Endothelial cell of umbilical vein (primary cell): ENCODE measurements around the gene COTL1. TPM values are rescaled to one million over a fixed set of nuclear protein-coding genes. Genes with fewer than 3 reads are reported as not detected.

Source experiments
- BruUV-seq: library from RNA; stranded (reverse); fragments of 400-500 nt; replicated peaks from 2 replicates; lab custom pipeline; 2021; lab: Mats Ljungman, UMichigan
- CTCF ChIA-PET: fragments of 300-600, 350-600 bp; sonication (Branson Sonifier 250); formaldehyde crosslinking; loops from one replicate; lab custom pipeline; 2021; ENCODE audit warnings: antibody characterized with exemption, inconsistent platforms; lab: Charles Lee
- POLR2A ChIA-PET: fragments of 300-600, 350-600 bp; sonication (Branson Sonifier 250); formaldehyde crosslinking; loops from one replicate; lab custom pipeline; 2021; ENCODE audit warnings: antibody characterized with exemption, inconsistent platforms; lab: Charles Lee
- DNase-seq: peaks from one replicate; pipeline ENCODE4 v3.0.0-alpha.2; 2011; ENCODE audit warnings: low read depth, low spot score
- FAIRE-seq: peaks from 2 replicates; lab custom pipeline; 2011; peaks lifted over from hg19 to GRCh38; lab: Jason Lieb, UNC
- H2AFZ ChIP-seq: 2 replicates; pipeline ENCODE4 v1.6.0; 2012; ENCODE audit warnings: low read depth, low read length, control low read depth, inconsistent platforms
- H3K27ac ChIP-seq: 2 replicates; pipeline ENCODE4 v1.5.1; 2011; ENCODE audit warnings: low read depth, mild to moderate bottlenecking, control low read depth, low read length, moderate library complexity; ENCODE audit not compliant: insufficient read depth
- H3K27me3 ChIP-seq, 2 experiments: 2 replicates each; pipeline versions ENCODE4 v1.6.0 to v1.6.1; 2011; ENCODE audit warnings: low read length in 2 of 2, mixed read lengths in 1 of 2; ENCODE audit not compliant: control insufficient read depth in 2 of 2, insufficient read depth in 2 of 2
- H3K36me3 ChIP-seq, 2 experiments: 2 replicates in 1 of 2; 3 replicates in 1 of 2; pipeline ENCODE4 v1.5.1; 2011; ENCODE audit warnings: low read length in 2 of 2, mild to moderate bottlenecking in 1 of 2, moderate library complexity in 1 of 2; ENCODE audit not compliant: control insufficient read depth in 2 of 2, insufficient read depth in 2 of 2; ENCODE audit errors: extremely low read depth in 1 of 2
- H3K4me1 ChIP-seq: 3 replicates; pipeline ENCODE4 v1.5.1; 2011; ENCODE audit warnings: mild to moderate bottlenecking, low read length; ENCODE audit not compliant: control insufficient read depth, insufficient read depth; ENCODE audit errors: extremely low read depth
- H3K4me2 ChIP-seq: 2 replicates; pipeline ENCODE4 v1.6.1; 2011; ENCODE audit warnings: low read length, control low read depth, mixed read lengths; ENCODE audit not compliant: insufficient read depth
- H3K4me3 ChIP-seq, 3 experiments: fragments of 200-600 bp in 1 of 3; sonication (generic), shearing (Covaris generic) in 1 of 3; replicated peaks in 1 of 3; 2 replicates each; pipeline ENCODE4 v1.5.1; 2011 to 2016; ENCODE audit warnings: control low read depth in 3 of 3, low read length in 3 of 3, mild to moderate bottlenecking in 2 of 3, inconsistent platforms in 1 of 3, low read depth in 1 of 3, moderate library complexity in 1 of 3; ENCODE audit not compliant: insufficient read depth in 1 of 3
- H3K79me2 ChIP-seq: 2 replicates; pipeline ENCODE4 v1.6.0; 2012; ENCODE audit warnings: low read length, inconsistent platforms; ENCODE audit not compliant: control insufficient read depth, insufficient read depth
- H3K9ac ChIP-seq: replicated peaks from 2 replicates; pipeline ENCODE3; 2011; ENCODE audit warnings: low read length, control low read depth; ENCODE audit not compliant: insufficient read depth; ENCODE audit errors: extremely low read depth
- H3K9me1 ChIP-seq: replicated peaks from 3 replicates; pipeline ENCODE4 v1.6.0; 2011; ENCODE audit warnings: mild to moderate bottlenecking, low read length; ENCODE audit not compliant: control insufficient read depth, insufficient read depth; ENCODE audit errors: extremely low read depth
- H3K9me3 ChIP-seq: replicated peaks from 2 replicates; pipeline ENCODE4 v1.5.1; 2012; ENCODE audit warnings: low read length, inconsistent platforms; ENCODE audit not compliant: control insufficient read depth, insufficient read depth
- H4K20me1 ChIP-seq: replicated peaks from 2 replicates; pipeline ENCODE3; 2011; ENCODE audit warnings: mild to moderate bottlenecking, low read length; ENCODE audit not compliant: control insufficient read depth, insufficient read depth; ENCODE audit errors: extremely low read depth
- EZH2 ChIP-seq: IDR thresholded peaks from 2 replicates; pipeline ENCODE4 v1.6.1; 2012; ENCODE audit warnings: borderline replicate concordance, low read depth, mild to moderate bottlenecking, moderate library complexity, low read length, inconsistent platforms; ENCODE audit not compliant: severe bottlenecking
- FOS ChIP-seq: IDR thresholded peaks from 2 replicates; pipeline ENCODE4 v1.6.1; 2011; ENCODE audit warnings: mild to moderate bottlenecking, low read length, moderate library complexity, borderline replicate concordance; ENCODE audit not compliant: insufficient read depth
- GATA2 ChIP-seq: IDR thresholded peaks from 2 replicates; pipeline ENCODE4 v1.7.0; 2011; ENCODE audit warnings: low read depth, mild to moderate bottlenecking, moderate library complexity, mixed read lengths, low read length; ENCODE audit not compliant: insufficient read length, insufficient read depth
- JUN ChIP-seq: IDR thresholded peaks from 2 replicates; pipeline ENCODE4 v1.6.1; 2011; ENCODE audit warnings: borderline replicate concordance, low read depth; ENCODE audit not compliant: insufficient read length, insufficient read depth
- MYC ChIP-seq: IDR thresholded peaks from one replicate; pipeline ENCODE4 v1.6.1; 2011; ENCODE audit warnings: mild to moderate bottlenecking, low read depth, low read length
- POLR2A ChIP-seq: IDR thresholded peaks from 2 replicates; pipeline ENCODE4 v1.6.1; 2012; ENCODE audit warnings: low read depth, mild to moderate bottlenecking, control low read depth, low read length
- POLR2AphosphoS5 ChIP-seq: IDR thresholded peaks from 2 replicates; pipeline ENCODE4 v1.6.1; 2012; ENCODE audit warnings: low read depth, mild to moderate bottlenecking, control low read depth, low read length, moderate library complexity; ENCODE audit not compliant: insufficient read depth
- dilution Hi-C: fragments of 300-500 bp; cut with MboI; formaldehyde crosslinking; loops from one replicate; pipeline ENCODE4 v1.15.0; 2019; ENCODE audit warnings: low sequenced_read_pairs; ENCODE audit not compliant: extremely low pct_ligation_motif_present
- intact Hi-C: fragments of 100-400 bp; cut with micrococcal nuclease; formaldehyde crosslinking; loops from one replicate; pipeline ENCODE4 v1.10.0; 2022
- polyA plus RNA-seq, 4 experiments: library from polyadenylated mRNA; depleted of rRNA in 3 of 4; stranded (reverse) in 3 of 4; unstranded in 1 of 4; fragments of >200 nt; gene quantifications; 2 replicates each; pipeline versions ENCODE4 v1.2.1 to v1.2.3, GENCODE V29; 2011 to 2012; ENCODE audit warnings: missing spikeins in 1 of 4
- total RNA-seq: library from RNA; stranded (reverse); gene quantifications from 2 replicates; pipeline ENCODE4 v1.2.3, GENCODE V29; 2021
- TF ChIP-seq, protein P1 (sequence below): IDR thresholded peaks from 2 replicates; pipeline ENCODE4 v1.6.1; 2011; ENCODE audit not compliant: insufficient read depth, insufficient read length
- TF ChIP-seq, protein P2 (sequence below), 2 donors: IDR thresholded peaks; 1 replicate in 1 of 2; 2 replicates in 1 of 2; pipeline ENCODE4 v1.5.1; 2011; ENCODE audit warnings: low read length in 2 of 2, mild to moderate bottlenecking in 2 of 2, moderate library complexity in 2 of 2, control low read depth in 1 of 2, inconsistent platforms in 1 of 2, low read depth in 1 of 2; ENCODE audit not compliant: insufficient read depth in 1 of 2; ENCODE audit errors: extremely low read depth in 1 of 2

The COTL1 gene
- total and polyA plus RNA-seq, 2 donors (not counting 3 experiments of a cell fraction or from before 2014, with no cell fraction given): 90.0 to 200 TPM

DNA sequence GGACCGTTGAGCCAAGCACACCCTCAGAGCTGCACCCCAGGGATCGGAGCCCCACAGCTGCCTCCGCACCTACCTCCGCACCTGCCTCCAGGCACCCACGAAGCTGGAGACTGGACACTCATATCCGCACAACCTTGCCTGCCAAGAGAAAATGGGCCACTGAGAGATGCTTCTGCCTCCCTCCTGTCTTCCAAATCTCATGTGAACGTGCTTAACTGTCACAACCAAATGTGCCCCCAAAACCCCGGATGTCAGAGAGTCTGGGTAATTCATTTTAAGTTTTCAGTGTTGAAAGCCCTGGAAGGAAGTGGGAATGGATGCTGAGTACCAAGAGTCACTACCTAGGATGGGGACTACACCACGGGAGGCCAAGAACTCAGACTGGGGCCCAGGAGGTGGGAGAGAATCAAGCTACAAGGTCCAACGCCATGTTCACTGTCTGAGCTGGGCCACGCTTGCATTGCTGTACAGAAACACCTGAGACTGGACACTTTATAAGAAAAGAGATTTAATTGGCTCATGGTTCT is 63.9 kb downstream of the COTL1 start:
- no peaks in the 10 kb centered on the region for H4K20me1 ChIP-seq
- ChIA-PET POLR2A (no interaction called here), CTCF (interaction anchor here (0.9 to 1.1 kb wide), 3 partner anchors 11 to 65 kb away, joined by 3 to 4 read pairs (median 3); no protein-coding TSS in a partner anchor)
- no peaks in the 10 kb centered on the region for H3K36me3 ChIP-seq
- no peak overlapping the region for H3K27ac ChIP-seq
- dilution Hi-C loops (no loop called here), intact Hi-C loops (no loop called here)
- no peak for TF ChIP-seq EZH2
- TF ChIP-seq MYC: no peak
- TF ChIP-seq FOS: no peak
- TF ChIP-seq, protein P1, sequence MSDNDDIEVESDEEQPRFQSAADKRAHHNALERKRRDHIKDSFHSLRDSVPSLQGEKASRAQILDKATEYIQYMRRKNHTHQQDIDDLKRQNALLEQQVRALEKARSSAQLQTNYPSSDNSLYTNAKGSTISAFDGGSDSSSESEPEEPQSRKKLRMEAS: no peak
- no peak for TF ChIP-seq POLR2AphosphoS5
- TF ChIP-seq JUN: no peak
- TF ChIP-seq POLR2A: no peak
- TF ChIP-seq, protein P2, sequence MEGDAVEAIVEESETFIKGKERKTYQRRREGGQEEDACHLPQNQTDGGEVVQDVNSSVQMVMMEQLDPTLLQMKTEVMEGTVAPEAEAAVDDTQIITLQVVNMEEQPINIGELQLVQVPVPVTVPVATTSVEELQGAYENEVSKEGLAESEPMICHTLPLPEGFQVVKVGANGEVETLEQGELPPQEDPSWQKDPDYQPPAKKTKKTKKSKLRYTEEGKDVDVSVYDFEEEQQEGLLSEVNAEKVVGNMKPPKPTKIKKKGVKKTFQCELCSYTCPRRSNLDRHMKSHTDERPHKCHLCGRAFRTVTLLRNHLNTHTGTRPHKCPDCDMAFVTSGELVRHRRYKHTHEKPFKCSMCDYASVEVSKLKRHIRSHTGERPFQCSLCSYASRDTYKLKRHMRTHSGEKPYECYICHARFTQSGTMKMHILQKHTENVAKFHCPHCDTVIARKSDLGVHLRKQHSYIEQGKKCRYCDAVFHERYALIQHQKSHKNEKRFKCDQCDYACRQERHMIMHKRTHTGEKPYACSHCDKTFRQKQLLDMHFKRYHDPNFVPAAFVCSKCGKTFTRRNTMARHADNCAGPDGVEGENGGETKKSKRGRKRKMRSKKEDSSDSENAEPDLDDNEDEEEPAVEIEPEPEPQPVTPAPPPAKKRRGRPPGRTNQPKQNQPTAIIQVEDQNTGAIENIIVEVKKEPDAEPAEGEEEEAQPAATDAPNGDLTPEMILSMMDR (IDR thresholded peaks at IDR 0.05; ENCODE audit: extremely low read depth in 1 of 2, insufficient read depth in 1 of 2, low read depth in 1 of 2, low read length in 2 of 2): no peak
- no peak for TF ChIP-seq GATA2
- H3K9me1 ChIP-seq: no peaks in the 10 kb centered on the region
- no peak overlapping the region for H2AFZ ChIP-seq
- H3K4me1 ChIP-seq: peaks cover 12% of the 10 kb centered on the region
- no peaks in the 10 kb centered on the region for H3K27me3 ChIP-seq
- H3K79me2 ChIP-seq: no peaks in the 10 kb centered on the region
- H3K9me3 ChIP-seq: no peaks in the 10 kb centered on the region
- H3K4me3 ChIP-seq: no peak overlapping the region
- H3K9ac ChIP-seq: no peak overlapping the region
- no TSS peak for BruUV-seq
- DNase-seq: no peak
- no peak for FAIRE-seq
- H3K4me2 ChIP-seq: no peak overlapping the region
